ENCODE results near the gene CGB2.
"Not testable (repeated sequence)": the region's sequence is repeated elsewhere in the genome, so short reads cannot be mapped to it uniquely, and the experiment has no call there.

CGB2 gene

GRCh38 chr19:49031642-49032301 lies at the start of gene CGB2:
Gene CGB2 (plus strand): TSS chr19:49031890. CDS start chr19:49032096, 206 bp downstream.
- not testable (repeated sequence) for DNase-seq

GRCh38 chr19:48982280-48982679 lies 49.4 kb upstream of the CGB2 start:
- DNase-seq = no peak

DNA sequence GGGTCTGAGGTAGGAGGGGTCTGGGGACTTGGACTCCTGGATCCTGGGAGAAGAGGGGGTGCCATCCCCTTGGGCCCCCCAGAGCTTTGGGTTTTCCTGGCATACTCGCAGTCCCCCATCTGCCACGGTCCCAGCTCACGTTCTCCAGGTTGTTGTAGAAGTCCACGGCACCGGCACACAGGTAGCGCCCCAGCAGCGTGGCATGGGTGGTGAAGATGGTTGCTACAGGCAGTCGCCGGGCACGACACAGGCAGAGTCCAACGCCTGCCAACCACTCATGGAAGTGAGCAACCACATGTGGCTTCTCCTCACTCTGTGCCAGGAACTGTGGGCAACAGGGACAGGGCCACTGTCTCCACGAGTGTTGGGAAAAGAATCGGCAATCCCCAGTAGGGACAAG lies 46.0 kb upstream of the CGB2 start:
- no peak for DNase-seq

- DNase-seq = no peak
Measured at GRCh38 chr19:48986211-48986610, 45.5 kb upstream of the CGB2 start.

- DNase-seq = no peak
Measured at GRCh38 chr19:48987323-48987722, 44.4 kb upstream of the CGB2 start.

- DNase-seq = no peak
Measured at GRCh38 chr19:48988286-48988685, 43.4 kb upstream of the CGB2 start.

GRCh38 chr19:48988860-48989259 lies 42.8 kb upstream of the CGB2 start:
- no peak for DNase-seq

- peak in 8 of 14 donors; percentile 9 to 52 (median 35) for DNase-seq
Measured at GRCh38 chr19:48989701-48990291, 41.9 kb upstream of the CGB2 start.

DNA sequence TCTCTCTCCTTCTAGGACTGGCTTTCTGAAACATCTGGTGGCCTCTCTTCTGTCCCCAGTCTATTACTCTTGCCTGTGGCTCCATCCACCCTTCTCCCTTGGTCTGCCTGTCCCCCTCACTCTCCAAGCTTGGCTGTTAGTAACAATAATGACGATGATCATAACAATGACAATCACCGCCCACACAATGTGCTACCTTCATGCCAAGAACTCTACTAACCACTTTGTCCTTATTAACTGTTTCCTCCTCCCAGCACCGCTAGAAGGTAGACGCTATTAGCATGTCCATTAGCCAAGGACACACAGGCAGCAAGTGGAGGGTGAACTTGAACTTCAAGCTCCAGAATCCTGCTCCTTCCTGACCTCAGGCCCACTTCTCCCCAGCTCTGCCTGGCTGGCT lies 41.3 kb upstream of the CGB2 start:
- DNase-seq = no peak

DNA sequence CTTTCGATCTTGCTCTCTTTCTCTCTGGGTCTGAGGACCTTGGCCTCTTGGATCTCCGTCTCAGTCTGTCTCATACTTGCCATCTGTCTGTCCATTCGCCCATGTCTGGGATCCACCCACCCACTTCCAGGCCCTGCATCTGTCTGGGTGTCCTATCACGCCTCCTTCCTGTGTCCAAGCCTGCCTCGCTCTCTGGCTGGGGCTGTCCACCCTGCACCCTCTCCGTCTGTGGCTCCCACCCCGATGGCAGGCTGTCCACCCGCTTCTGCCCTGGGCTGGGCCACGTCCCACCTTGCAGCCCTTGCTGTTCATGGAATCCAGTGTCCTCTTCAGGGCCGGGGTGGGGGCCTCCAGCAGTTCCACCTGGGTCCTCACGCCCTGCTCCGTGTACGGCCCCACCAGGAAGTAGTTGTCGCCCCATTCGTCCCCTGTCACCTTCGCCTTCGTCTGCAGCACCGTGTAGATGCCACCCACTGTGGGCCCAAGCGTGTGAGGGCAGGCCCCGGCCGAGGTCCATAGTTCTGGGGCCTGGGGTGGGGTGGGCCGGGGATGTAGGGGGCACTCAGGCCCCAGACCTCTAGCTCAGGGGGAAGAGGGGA lies 40.6 kb upstream of the CGB2 start:
- DNase-seq = no peak

GRCh38 chr19:48991873-48992580 lies 39.7 kb upstream of the CGB2 start:
- peak in 7 of 14 donors; percentile 15 to 49 (median 34) for DNase-seq

DNA sequence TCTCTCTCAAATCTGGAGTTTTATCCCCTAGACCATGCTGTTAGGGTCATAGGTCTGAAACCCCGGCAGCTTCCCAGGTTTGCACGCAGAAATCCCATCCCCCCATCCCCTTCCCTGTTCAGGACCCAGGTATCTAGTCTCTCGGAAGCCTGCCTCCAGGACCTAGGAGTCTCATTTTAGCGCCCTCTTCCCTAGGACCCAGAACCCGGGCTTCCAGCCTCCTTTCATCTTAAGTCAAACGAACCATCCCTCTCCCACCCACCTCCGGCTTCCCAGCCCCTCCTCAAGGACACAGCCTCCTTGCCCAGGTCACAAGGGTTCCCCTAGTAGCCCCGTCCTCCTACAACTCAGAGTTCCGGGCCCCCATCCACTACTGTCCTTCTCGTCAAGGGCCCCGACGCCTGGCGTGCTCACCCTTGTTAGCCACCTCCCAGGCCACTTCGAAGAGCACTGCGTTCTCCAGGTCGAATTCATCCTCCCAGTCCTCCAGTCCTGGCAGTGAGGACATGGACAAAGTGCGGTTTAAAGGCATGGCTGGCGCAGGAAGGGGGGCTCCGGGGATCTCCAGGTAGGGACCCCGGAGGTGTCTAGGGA lies 39.0 kb upstream of the CGB2 start:
- peak in 7 of 14 donors; percentile 45 to 75 (median 67) for DNase-seq

DNA sequence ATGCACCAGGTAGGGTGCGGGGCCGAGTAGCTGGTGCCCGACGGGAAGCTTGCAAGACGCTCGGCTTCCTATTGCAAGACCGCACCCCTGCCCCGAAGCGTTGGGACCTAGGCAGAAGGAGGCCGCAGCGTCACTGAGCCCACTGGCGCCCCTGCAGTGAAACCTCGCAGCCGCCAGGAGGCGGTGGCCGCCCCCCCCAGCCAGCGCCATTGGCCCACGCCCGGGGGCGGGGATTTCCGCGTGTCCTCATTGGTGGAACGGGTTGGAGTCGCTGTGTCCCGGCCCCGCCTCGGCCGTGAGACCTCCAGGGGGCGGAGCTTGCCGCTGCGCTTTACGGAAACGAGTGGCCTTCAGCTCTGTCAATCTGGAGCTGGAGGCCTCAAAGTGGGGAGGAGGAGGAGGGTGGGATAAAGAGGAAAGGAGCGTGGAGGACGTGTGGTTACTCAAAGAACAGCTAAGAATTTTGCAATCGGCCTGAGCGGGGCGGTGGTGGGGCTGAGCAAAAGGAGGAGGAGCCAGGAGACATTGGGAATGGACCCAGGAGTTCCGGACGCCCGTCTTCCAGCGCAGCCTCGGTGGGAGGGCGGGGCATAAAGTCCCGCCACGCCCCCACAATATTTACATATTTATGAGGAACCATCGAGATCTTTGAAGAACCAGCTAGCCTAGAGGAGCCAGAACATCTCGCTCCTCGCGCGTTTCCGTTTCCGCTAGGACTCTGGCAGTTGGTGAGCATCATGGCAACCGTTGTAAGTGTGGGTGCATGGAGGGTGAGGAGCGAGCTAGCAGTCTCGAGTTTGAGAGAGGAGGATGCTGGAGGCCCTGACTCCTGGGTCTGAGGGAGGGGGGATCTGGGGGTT lies 38.3 kb upstream of the CGB2 start, which contains the start of the genes GYS1 and RUVBL2:
GYS1 (minus strand) TSS at position 135 of the 860 bp plus-strand sequence. CDS start 197 bp downstream, outside the sequence.
RUVBL2 (plus strand) TSS at position 713 of the 860 bp plus-strand sequence; CDS start at position 738, 25 bp downstream.
- peak; percentile 96 to 100 (median 100) for DNase-seq

GRCh38 chr19:48994035-48994386 lies 37.7 kb upstream of the CGB2 start:
- DNase-seq = no peak

- DNase-seq = no peak
Measured at GRCh38 chr19:48997972-48998371, 33.7 kb upstream of the CGB2 start.

DNA sequence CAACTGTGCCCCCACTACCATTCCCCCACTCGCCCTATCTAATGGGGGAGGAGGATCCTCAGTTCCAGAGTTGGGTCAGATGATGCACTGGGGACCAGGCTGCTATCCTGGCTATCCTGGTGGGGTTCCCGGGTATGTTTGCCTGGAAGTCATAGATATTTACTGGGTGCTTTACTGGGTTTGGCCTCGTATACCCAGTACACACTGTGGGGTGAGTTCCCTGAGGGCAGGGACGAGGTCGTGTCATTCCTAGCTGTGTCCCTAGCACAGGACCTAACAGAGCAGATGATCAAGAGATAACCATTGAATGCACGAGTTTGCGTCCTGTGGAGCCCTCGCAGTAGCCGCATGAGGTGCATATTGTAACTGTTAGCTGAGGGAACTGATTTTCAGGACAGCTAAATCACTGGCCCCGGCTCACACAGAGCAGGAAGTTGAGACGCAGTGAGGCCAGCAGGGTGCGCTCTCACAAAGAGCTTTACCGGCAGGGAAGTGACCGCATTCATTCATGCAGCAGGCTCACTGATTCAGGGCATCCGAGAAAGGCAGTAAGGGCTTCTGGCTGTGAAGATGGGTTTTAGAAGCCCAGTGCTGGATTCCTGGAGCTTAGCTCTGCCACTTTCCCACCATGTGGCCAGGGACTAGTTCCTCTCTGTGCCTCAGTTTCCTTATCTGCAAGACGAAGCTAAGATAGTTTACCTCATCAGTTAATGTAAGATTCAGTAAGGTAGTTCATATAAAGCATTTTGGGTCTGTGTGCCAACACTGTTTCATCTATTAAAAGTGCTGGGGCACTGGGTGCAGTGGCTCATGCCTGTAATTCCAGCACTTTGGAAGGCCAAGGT lies 32.0 kb upstream of the CGB2 start:
- DNase-seq = no peak

DNA sequence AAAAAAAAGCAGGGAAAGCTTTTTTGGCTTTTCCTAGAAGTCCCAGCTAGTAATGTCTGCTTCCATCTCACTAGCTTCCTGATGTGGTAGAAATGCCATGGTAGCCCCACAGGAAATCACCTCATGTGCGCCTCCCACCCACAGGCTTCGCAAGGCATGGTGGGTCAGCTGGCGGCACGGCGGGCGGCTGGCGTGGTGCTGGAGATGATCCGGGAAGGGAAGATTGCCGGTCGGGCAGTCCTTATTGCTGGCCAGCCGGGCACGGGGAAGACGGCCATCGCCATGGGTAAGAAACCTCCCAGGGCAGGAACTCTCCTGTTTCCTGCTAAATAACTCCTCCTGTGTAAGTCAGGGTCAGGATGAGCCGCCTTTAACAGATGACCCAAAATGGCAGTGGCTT lies 27.6 kb upstream of the CGB2 start:
- DNase-seq = no peak

DNA sequence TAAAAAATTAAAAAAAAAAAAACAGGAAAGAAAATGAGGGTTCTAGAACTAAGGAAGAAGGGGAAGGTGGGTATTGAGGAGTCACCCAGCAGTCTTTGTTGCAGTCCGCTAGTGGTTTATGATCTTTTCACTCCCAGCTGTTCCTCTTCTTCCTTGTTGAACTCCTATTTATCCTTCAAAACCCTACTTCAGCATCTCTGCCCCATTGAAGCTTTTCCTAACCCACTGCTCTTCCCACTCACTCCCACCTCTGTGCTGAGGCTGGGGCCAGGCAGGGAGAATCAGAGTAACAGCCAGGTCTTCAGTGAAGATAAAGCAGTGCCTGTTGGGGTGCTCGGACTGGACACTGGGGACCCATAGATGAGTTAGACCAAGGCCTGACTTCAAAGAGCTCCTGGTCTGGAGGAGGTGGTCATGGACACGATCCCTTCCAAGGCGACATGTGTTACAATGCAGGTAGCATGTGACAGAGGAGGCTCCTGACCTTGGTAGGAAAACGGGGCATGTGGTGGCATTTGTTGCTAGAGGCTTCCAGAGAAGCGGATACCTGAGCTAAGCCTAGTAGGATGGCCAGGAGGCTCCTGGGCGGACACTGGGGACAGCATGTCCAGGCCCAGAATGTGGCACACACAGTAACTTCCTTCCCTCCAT lies 26.6 kb upstream of the CGB2 start:
- DNase-seq = no peak

DNA sequence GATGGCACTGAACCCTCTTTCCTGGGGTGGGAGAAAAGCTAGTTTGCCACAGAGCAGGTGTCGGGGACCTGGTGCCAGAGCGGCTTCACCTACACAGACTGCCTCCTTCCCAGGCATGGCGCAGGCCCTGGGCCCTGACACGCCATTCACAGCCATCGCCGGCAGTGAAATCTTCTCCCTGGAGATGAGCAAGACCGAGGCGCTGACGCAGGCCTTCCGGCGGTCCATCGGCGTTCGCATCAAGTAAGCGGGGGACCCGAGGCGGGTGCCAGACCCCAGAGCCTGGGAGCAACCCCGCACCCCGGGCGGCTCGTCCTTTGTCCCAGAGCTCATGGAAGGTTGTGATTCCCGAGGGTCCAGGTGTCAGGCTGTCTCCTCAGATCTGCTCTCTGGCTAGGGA lies 24.8 kb upstream of the CGB2 start:
- no peak for DNase-seq

- DNase-seq = no peak
Measured at GRCh38 chr19:49009828-49010227, 21.9 kb upstream of the CGB2 start.

Data from C1 segment of cervical spinal cord (tissue), 14 donors.